Measurements from ENCODE around the gene CCDC197.
A peak's percentile ranks its signal among the peaks of the same experiment; 100 is the strongest.

CCDC197 gene

DNA sequence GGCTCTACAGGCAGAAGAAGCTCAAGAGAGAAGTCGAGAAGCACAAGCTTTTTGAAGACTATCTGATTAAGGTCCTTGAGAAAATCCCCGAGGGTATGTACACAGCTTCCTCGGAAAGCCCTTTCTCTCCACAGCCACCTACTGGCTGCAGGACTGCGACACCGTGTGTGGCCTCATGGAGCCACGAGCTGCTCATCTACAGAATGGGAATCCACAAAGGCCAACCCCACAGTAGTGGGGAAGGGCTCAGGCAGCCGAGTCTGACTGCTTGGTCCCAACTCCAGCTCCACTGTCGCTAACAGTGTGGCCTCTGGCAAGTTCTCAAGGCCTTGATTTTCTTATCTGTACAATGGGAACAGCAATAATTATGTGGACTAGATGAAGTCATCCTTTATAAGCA is 2.5 kb downstream of the CCDC197 start:
- Histone ChIP-seq H3K9me3 (ENCODE audit: insufficient read depth, low read length) (no peaks in the 10 kb centered on the region), H3K27ac (ENCODE audit: low read depth, low read length) (no peak overlapping the region), H3F3A (ENCODE audit: insufficient read depth) (no peaks in the 10 kb centered on the region), H3K9me2 (replicated peaks; ENCODE audit: insufficient read depth, low read length) (no peaks in the 10 kb centered on the region), H3K9ac (ENCODE audit: low read length) (peak overlapping the region; percentile 9; the same call in 1 of the 2 replicates), H3K4me3 (ENCODE audit: insufficient read depth, low read length, poor library complexity, severe bottlenecking) (no peak overlapping the region), H3K36me3 (ENCODE audit: low read length) (no peaks in the 10 kb centered on the region), H3K27me3 (ENCODE audit: low read length) (no peaks in the 10 kb centered on the region), H2AFZ (ENCODE audit: low read depth, low read length, severe bottlenecking) (no peak overlapping the region), H3K79me2 (ENCODE audit: insufficient read depth, low read length) (no peaks in the 10 kb centered on the region), H3K4me2 (ENCODE audit: low read depth, low read length, poor library complexity, severe bottlenecking) (no peak overlapping the region), H4K20me1 (ENCODE audit: low read depth, low read length) (no peaks in the 10 kb centered on the region)
- TF ChIP-seq EZH2phosphoT487 (conservative IDR thresholded peaks at IDR 0.05; ENCODE audit: low read length) (no peak), CTCF (IDR thresholded peaks at IDR 0.05; ENCODE audit: insufficient read depth, low read length, poor library complexity, severe bottlenecking) (no peak)

GRCh38 chr14:94000267-94000666 is 3.2 kb downstream of the CCDC197 start:
- no peaks in the 10 kb centered on the region for H4K20me1 ChIP-seq (ENCODE audit: low read depth, low read length)
- H3K9me2 ChIP-seq (replicated peaks; ENCODE audit: insufficient read depth, low read length), result no peaks in the 10 kb centered on the region
- H3K4me3 ChIP-seq (ENCODE audit: insufficient read depth, low read length, poor library complexity, severe bottlenecking), result no peak overlapping the region
- H3K9me3 ChIP-seq (ENCODE audit: insufficient read depth, low read length), result no peaks in the 10 kb centered on the region
- H3F3A ChIP-seq (ENCODE audit: insufficient read depth), result no peaks in the 10 kb centered on the region
- TF ChIP-seq EZH2phosphoT487 (conservative IDR thresholded peaks at IDR 0.05; ENCODE audit: low read length), result no peak
- TF ChIP-seq CTCF (IDR thresholded peaks at IDR 0.05; ENCODE audit: insufficient read depth, low read length, poor library complexity, severe bottlenecking), result no peak
- H3K36me3 ChIP-seq (ENCODE audit: low read length), result no peaks in the 10 kb centered on the region
- H2AFZ ChIP-seq (ENCODE audit: low read depth, low read length, severe bottlenecking), result no peak overlapping the region
- no peak overlapping the region for H3K4me2 ChIP-seq (ENCODE audit: low read depth, low read length, poor library complexity, severe bottlenecking)
- H3K27ac ChIP-seq (ENCODE audit: low read depth, low read length), result no peak overlapping the region
- H3K27me3 ChIP-seq (ENCODE audit: low read length), result no peaks in the 10 kb centered on the region
- H3K9ac ChIP-seq (ENCODE audit: low read length), result 0 out of 2 replicates have a peak overlapping the region, but pooled peaks have one; percentile 9
- no peaks in the 10 kb centered on the region for H3K79me2 ChIP-seq (ENCODE audit: insufficient read depth, low read length)

DNA sequence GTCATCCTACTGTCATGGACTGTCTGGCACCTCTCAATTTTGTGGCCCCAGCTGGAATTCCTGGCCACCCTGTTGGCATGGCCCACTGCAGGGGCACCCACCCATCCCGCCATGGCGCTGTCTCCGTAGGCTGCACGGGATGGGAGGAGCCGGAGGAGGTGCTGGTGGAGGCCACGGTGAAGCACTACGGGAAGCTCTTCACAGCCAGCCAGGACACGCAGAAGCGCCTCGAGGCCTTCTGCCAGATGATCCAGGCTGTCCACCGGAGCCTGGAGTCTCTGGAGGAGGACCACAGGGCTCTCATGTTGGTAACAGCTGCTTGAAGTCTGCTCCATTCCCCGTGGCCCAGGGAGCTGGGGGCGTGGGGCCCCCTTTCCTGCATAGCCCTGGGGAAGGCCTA is 3.9 kb downstream of the CCDC197 start:
- no peaks in the 10 kb centered on the region for H3K27me3 ChIP-seq (ENCODE audit: low read length)
- H3K4me3 ChIP-seq (ENCODE audit: insufficient read depth, low read length, poor library complexity, severe bottlenecking), result no peak overlapping the region
- no peaks in the 10 kb centered on the region for H3K36me3 ChIP-seq (ENCODE audit: low read length)
- H4K20me1 ChIP-seq (ENCODE audit: low read depth, low read length), result no peaks in the 10 kb centered on the region
- H3K9me3 ChIP-seq (ENCODE audit: insufficient read depth, low read length), result no peaks in the 10 kb centered on the region
- no peak overlapping the region for H2AFZ ChIP-seq (ENCODE audit: low read depth, low read length, severe bottlenecking)
- no peaks in the 10 kb centered on the region for H3K79me2 ChIP-seq (ENCODE audit: insufficient read depth, low read length)
- peak overlapping the region; percentile 34; the same call in 1 of the 2 replicates for H3K9ac ChIP-seq (ENCODE audit: low read length)
- no peak for TF ChIP-seq EZH2phosphoT487 (conservative IDR thresholded peaks at IDR 0.05; ENCODE audit: low read length)
- no peak for TF ChIP-seq CTCF (IDR thresholded peaks at IDR 0.05; ENCODE audit: insufficient read depth, low read length, poor library complexity, severe bottlenecking)
- H3K4me2 ChIP-seq (ENCODE audit: low read depth, low read length, poor library complexity, severe bottlenecking), result no peak overlapping the region
- H3K9me2 ChIP-seq (replicated peaks; ENCODE audit: insufficient read depth, low read length), result no peaks in the 10 kb centered on the region
- 0 out of 2 replicates have a peak overlapping the region, but pooled peaks have one; percentile 24 for H3K27ac ChIP-seq (ENCODE audit: low read depth, low read length)
- H3F3A ChIP-seq (ENCODE audit: insufficient read depth), result no peaks in the 10 kb centered on the region

Data from SU-DHL-6 (cell line).